GM13977 (cell line): ENCODE results near the gene PRDM16.

Experiments used
- DNase-seq: peaks from one replicate; pipeline ENCODE4 v3.0.0; 2012; ENCODE audit warnings: low spot score
- in situ Hi-C: fragments of 300-500 bp; cut with MboI; formaldehyde crosslinking; loops from one replicate; pipeline ENCODE4 v1.12.0; 2022; ENCODE audit warnings: low sequenced_read_pairs, low pct_unique_long_range_greater_than_20kb, mixed read lengths, inconsistent platforms; ENCODE audit not compliant: unreplicated experiment
- TF ChIP-seq, protein P1 (sequence below): IDR thresholded peaks from 2 replicates; pipeline ENCODE4 v1.5.1; 2012; ENCODE audit warnings: mild to moderate bottlenecking, control low read depth; ENCODE audit not compliant: insufficient read depth; ENCODE audit errors: extremely low read depth, missing control alignments

The PRDM16 gene

GRCh38 chr1:3246251-3246650, 177.2 kb downstream of the PRDM16 start:
- in situ Hi-C loops, result no loop called here
- DNase-seq, result no peak
- TF ChIP-seq, protein P1, sequence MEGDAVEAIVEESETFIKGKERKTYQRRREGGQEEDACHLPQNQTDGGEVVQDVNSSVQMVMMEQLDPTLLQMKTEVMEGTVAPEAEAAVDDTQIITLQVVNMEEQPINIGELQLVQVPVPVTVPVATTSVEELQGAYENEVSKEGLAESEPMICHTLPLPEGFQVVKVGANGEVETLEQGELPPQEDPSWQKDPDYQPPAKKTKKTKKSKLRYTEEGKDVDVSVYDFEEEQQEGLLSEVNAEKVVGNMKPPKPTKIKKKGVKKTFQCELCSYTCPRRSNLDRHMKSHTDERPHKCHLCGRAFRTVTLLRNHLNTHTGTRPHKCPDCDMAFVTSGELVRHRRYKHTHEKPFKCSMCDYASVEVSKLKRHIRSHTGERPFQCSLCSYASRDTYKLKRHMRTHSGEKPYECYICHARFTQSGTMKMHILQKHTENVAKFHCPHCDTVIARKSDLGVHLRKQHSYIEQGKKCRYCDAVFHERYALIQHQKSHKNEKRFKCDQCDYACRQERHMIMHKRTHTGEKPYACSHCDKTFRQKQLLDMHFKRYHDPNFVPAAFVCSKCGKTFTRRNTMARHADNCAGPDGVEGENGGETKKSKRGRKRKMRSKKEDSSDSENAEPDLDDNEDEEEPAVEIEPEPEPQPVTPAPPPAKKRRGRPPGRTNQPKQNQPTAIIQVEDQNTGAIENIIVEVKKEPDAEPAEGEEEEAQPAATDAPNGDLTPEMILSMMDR, result no peak

- no peak for DNase-seq
- TF ChIP-seq, protein P1, result no peak
- in situ Hi-C loops, result no loop called here
Measured at GRCh38 chr1:3247521-3248121, 178.6 kb downstream of the PRDM16 start.

- TF ChIP-seq, protein P1, result no peak
Measured at GRCh38 chr1:3248155-3249141, 179.4 kb downstream of the PRDM16 start.

GRCh38 chr1:3249231-3249630, 180.2 kb downstream of the PRDM16 start:
- TF ChIP-seq, protein P1, result no peak
- DNase-seq, result no peak
- in situ Hi-C loops, result no loop called here

More at GRCh38 chr1:3248155-3249141, 179.4 kb downstream of the PRDM16 start:
- in situ Hi-C loops, result no loop called here
- DNase-seq, result no peak

GRCh38 chr1:3249631-3250501, 180.9 kb downstream of the PRDM16 start:
- TF ChIP-seq, protein P1, result no peak
- DNase-seq, result no peak
- in situ Hi-C loops, result no loop called here

- in situ Hi-C loops, result no loop called here
- TF ChIP-seq, protein P1, result no peak
- no peak for DNase-seq
Measured at GRCh38 chr1:3250624-3251023, 181.6 kb downstream of the PRDM16 start.
